ENCODE results near the gene GPR87. TPM values are rescaled to one million over a fixed set of nuclear protein-coding genes. Genes with fewer than 3 reads are reported as not detected.

Gene GPR87
- total RNA-seq, 1 experiment from 2014 or later: 13.3 TPM

DNA sequence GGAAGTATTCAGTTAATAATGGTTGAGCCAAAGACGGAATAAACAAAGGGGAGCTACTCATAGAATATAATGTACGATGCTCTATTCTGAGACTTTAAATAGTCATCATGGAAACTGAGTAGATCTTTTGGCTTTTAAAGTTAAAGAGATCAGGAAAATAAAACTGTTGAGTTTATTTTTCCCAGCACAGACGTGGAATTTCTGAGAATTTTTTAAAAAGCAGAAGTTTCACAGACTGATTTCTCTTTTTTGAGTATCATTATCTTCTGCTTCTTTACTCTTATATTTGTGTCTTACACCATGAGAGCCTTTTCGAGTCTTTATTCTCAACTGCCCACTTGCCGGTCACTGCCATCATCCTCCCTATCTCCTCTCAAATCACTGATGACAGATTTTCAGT is 51.5 kb downstream of the GPR87 start:
- no peak overlapping the region for H2AFZ ChIP-seq (ENCODE audit: low read length)
- H3K9me2 ChIP-seq (replicated peaks; ENCODE audit: low read length): no peaks in the 10 kb centered on the region
- no peak for TF ChIP-seq EZH2 (IDR thresholded peaks at IDR 0.05; ENCODE audit: low read length, unreplicated experiment)
- TF ChIP-seq, protein P1, sequence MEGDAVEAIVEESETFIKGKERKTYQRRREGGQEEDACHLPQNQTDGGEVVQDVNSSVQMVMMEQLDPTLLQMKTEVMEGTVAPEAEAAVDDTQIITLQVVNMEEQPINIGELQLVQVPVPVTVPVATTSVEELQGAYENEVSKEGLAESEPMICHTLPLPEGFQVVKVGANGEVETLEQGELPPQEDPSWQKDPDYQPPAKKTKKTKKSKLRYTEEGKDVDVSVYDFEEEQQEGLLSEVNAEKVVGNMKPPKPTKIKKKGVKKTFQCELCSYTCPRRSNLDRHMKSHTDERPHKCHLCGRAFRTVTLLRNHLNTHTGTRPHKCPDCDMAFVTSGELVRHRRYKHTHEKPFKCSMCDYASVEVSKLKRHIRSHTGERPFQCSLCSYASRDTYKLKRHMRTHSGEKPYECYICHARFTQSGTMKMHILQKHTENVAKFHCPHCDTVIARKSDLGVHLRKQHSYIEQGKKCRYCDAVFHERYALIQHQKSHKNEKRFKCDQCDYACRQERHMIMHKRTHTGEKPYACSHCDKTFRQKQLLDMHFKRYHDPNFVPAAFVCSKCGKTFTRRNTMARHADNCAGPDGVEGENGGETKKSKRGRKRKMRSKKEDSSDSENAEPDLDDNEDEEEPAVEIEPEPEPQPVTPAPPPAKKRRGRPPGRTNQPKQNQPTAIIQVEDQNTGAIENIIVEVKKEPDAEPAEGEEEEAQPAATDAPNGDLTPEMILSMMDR (conservative IDR thresholded peaks at IDR 0.05; ENCODE audit: low read depth, low read length): no peak
- no peak for TF ChIP-seq EZH2phosphoT487 (IDR thresholded peaks at IDR 0.05; ENCODE audit: borderline replicate concordance, low read length)
- no peak overlapping the region for H3K27ac ChIP-seq (ENCODE audit: low read length)
- no peak overlapping the region for H3K4me2 ChIP-seq (ENCODE audit: low read length)
- H3K4me1 ChIP-seq (ENCODE audit: insufficient read depth, low read length): no peaks in the 10 kb centered on the region
- no peaks in the 10 kb centered on the region for H3K79me2 ChIP-seq (ENCODE audit: low read length)
- intact Hi-C loops (cut with micrococcal nuclease): no loop called here
- BruUV-seq (replicated peaks): no TSS peak
- no peak overlapping the region for H3K9ac ChIP-seq (ENCODE audit: low read length)
- H3K9me3 ChIP-seq (ENCODE audit: low read length): no peaks in the 10 kb centered on the region
- no peaks in the 10 kb centered on the region for H3F3A ChIP-seq (ENCODE audit: low read length, unreplicated experiment)
- ATAC-seq (no peak), DNase-seq (no peak)
- H3K4me3 ChIP-seq (ENCODE audit: low read length): no peak overlapping the region
- no peaks in the 10 kb centered on the region for H4K20me1 ChIP-seq (ENCODE audit: low read length)
- CTCF ChIA-PET: no interaction called here
- H3K27me3 ChIP-seq (ENCODE audit: low read length): no peaks in the 10 kb centered on the region
- H3K36me3 ChIP-seq (ENCODE audit: low read depth, low read length): no peaks in the 10 kb centered on the region
- POLR2A ChIA-PET (ENCODE audit: unreplicated experiment): no interaction called here

DNA sequence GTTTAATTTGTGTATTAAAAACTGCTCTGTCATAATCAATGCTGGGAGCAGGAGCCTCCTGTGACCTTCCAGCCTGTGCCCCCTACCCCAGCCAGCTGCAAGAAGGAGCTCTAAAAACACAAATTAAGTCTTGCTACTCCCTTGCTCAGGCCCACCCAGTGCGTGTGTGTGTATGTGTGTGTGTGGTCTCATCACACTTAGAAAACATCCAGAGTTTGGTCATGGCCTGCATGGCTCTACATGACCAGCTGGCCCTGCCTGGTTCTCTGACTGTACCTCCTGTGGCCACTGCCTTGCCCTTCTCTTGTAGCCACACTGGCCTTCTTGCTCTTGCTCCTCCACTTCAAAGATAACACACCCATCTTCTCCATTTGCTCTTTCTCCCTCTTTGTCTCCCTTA is 52.0 kb downstream of the GPR87 start:
- POLR2A ChIA-PET (ENCODE audit: unreplicated experiment): no interaction called here
- Histone ChIP-seq H2AFZ (ENCODE audit: low read length) (no peak overlapping the region), H3K9me3 (ENCODE audit: low read length) (no peaks in the 10 kb centered on the region), H3K9ac (ENCODE audit: low read length) (no peak overlapping the region), H3F3A (ENCODE audit: low read length, unreplicated experiment) (no peaks in the 10 kb centered on the region), H3K27me3 (ENCODE audit: low read length) (no peaks in the 10 kb centered on the region; the same call in 1 of the 2 replicates), H4K20me1 (ENCODE audit: low read length) (no peaks in the 10 kb centered on the region), H3K9me2 (replicated peaks; ENCODE audit: low read length) (no peaks in the 10 kb centered on the region), H3K4me1 (ENCODE audit: insufficient read depth, low read length) (no peaks in the 10 kb centered on the region), H3K4me3 (ENCODE audit: low read length) (no peak overlapping the region), H3K36me3 (ENCODE audit: low read depth, low read length) (no peaks in the 10 kb centered on the region), H3K4me2 (ENCODE audit: low read length) (no peak overlapping the region), H3K79me2 (ENCODE audit: low read length) (no peaks in the 10 kb centered on the region), H3K27ac (ENCODE audit: low read length) (no peak overlapping the region)
- BruUV-seq (replicated peaks): no TSS peak
- ATAC-seq (no peak), DNase-seq (no peak)
- CTCF ChIA-PET: no interaction called here
- intact Hi-C loops (cut with micrococcal nuclease): no loop called here
- TF ChIP-seq, protein P1 (conservative IDR thresholded peaks at IDR 0.05; ENCODE audit: low read depth, low read length): no peak
- no peak for TF ChIP-seq EZH2 (IDR thresholded peaks at IDR 0.05; ENCODE audit: low read length, unreplicated experiment)
- no peak for TF ChIP-seq EZH2phosphoT487 (IDR thresholded peaks at IDR 0.05; ENCODE audit: borderline replicate concordance, low read length)

DNA sequence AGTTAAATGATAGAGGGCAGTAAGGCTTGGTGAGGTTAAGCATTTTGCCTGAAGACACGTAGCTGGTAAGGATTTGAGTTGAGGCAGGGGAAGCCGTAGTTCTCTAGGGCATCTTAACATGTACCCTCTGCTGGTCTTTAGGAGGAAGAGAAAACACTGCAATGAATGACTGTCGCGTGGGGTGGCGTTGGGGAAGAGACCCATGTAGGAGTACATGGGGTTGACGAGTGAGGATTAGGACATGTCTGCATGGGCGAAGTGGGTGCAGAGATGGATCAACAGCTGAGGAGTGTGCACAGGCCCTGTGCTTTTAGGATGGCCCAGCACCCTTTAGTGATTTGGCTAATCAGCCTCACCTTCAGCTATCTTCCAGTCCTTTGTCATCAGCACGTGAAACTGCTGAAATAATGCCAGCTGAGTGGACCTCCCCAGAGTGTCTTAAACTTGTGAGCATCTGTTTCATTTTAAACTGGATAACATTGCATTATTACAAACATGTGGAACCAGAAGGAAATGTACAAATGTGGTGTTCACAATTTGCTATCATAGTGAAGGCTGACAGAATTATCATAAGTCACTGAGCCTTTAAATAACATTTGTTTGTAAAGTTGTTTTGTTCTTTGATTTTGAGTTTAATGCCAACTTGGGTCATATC is 53.6 kb downstream of the GPR87 start:
- Histone ChIP-seq H3K9me2 (replicated peaks; ENCODE audit: low read length) (no peaks in the 10 kb centered on the region), H3K27ac (ENCODE audit: low read length) (no peak overlapping the region), H4K20me1 (ENCODE audit: low read length) (no peaks in the 10 kb centered on the region), H3K27me3 (ENCODE audit: low read length) (peaks cover 12% of the 10 kb centered on the region; the same call in 1 of the 2 replicates), H3K9me3 (ENCODE audit: low read length) (no peaks in the 10 kb centered on the region), H3K4me2 (ENCODE audit: low read length) (no peak overlapping the region), H3K4me1 (ENCODE audit: insufficient read depth, low read length) (no peaks in the 10 kb centered on the region), H2AFZ (ENCODE audit: low read length) (no peak overlapping the region), H3K4me3 (ENCODE audit: low read length) (no peak overlapping the region), H3K79me2 (ENCODE audit: low read length) (no peaks in the 10 kb centered on the region), H3K9ac (ENCODE audit: low read length) (no peak overlapping the region), H3K36me3 (ENCODE audit: low read depth, low read length) (no peaks in the 10 kb centered on the region), H3F3A (ENCODE audit: low read length, unreplicated experiment) (no peaks in the 10 kb centered on the region)
- ATAC-seq: no peak
- intact Hi-C loops (cut with micrococcal nuclease): no loop called here
- ChIA-PET CTCF (no interaction called here), POLR2A (ENCODE audit: unreplicated experiment) (no interaction called here)
- BruUV-seq (replicated peaks): no TSS peak
- no peak for DNase-seq
- TF ChIP-seq, protein P1 (conservative IDR thresholded peaks at IDR 0.05; ENCODE audit: low read depth, low read length): no peak
- TF ChIP-seq EZH2 (IDR thresholded peaks at IDR 0.05; ENCODE audit: low read length, unreplicated experiment) (no peak), EZH2phosphoT487 (IDR thresholded peaks at IDR 0.05; ENCODE audit: borderline replicate concordance, low read length) (no peak)
